Uterus (tissue), 2 donors: ENCODE results near the gene FSHR.

Experiments
- POLR2A ChIP-seq, 2 donors: fragments of 450-650 bp; IDR thresholded peaks; one replicate each; pipeline ENCODE4 v1.6.1; 2016; ENCODE audit warnings: antibody characterized with exemption in 2 of 2, mild to moderate bottlenecking in 1 of 2, moderate library complexity in 1 of 2
- TF ChIP-seq, protein P1 (sequence below), 4 experiments: fragments of 200-600 bp in 2 of 4; fragments of 450-650 bp in 2 of 4; sonication (generic) in 2 of 4; IDR thresholded peaks; one replicate each; pipeline ENCODE4 v1.5.1; 2016 to 2019; ENCODE audit warnings: antibody characterized with exemption in 4 of 4, mild to moderate bottlenecking in 2 of 4, moderate library complexity in 1 of 4

DNA sequence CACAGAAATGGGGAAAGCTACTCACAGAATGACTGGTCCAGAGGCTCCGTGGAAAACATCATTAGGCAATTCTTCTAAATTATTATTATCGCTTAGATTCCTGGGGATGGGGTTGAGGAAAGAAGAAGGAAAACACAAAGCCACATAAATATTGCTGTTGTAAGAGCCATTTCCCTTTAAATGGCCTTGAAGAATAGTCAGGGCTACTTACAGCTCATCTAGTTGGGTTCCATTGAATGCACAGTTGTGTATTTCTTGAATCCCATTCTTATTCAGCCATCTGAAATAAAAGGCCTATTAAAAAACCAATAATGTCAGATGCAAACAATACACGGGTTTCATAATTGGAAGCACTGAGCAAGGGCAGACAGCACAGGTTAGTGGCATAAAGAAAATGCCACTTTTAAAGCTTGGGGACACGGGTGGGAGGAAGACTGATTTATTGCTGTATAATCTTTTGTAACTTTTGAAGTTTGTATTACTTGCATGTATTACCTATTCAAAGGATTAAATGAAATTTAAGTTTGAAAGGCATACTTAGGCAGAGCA is 171.4 kb downstream of the FSHR start:
- TF ChIP-seq, protein P1, sequence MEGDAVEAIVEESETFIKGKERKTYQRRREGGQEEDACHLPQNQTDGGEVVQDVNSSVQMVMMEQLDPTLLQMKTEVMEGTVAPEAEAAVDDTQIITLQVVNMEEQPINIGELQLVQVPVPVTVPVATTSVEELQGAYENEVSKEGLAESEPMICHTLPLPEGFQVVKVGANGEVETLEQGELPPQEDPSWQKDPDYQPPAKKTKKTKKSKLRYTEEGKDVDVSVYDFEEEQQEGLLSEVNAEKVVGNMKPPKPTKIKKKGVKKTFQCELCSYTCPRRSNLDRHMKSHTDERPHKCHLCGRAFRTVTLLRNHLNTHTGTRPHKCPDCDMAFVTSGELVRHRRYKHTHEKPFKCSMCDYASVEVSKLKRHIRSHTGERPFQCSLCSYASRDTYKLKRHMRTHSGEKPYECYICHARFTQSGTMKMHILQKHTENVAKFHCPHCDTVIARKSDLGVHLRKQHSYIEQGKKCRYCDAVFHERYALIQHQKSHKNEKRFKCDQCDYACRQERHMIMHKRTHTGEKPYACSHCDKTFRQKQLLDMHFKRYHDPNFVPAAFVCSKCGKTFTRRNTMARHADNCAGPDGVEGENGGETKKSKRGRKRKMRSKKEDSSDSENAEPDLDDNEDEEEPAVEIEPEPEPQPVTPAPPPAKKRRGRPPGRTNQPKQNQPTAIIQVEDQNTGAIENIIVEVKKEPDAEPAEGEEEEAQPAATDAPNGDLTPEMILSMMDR (IDR thresholded peaks at IDR 0.05): no peak
- no peak for TF ChIP-seq POLR2A (IDR thresholded peaks at IDR 0.05)
